ENCODE results near the gene HAAO. TPM values are rescaled to one million over a fixed set of nuclear protein-coding genes. Genes with fewer than 3 reads are reported as not detected.

Gene HAAO
- total RNA-seq, 1 donor from 2014 or later = 14.5 TPM

DNA sequence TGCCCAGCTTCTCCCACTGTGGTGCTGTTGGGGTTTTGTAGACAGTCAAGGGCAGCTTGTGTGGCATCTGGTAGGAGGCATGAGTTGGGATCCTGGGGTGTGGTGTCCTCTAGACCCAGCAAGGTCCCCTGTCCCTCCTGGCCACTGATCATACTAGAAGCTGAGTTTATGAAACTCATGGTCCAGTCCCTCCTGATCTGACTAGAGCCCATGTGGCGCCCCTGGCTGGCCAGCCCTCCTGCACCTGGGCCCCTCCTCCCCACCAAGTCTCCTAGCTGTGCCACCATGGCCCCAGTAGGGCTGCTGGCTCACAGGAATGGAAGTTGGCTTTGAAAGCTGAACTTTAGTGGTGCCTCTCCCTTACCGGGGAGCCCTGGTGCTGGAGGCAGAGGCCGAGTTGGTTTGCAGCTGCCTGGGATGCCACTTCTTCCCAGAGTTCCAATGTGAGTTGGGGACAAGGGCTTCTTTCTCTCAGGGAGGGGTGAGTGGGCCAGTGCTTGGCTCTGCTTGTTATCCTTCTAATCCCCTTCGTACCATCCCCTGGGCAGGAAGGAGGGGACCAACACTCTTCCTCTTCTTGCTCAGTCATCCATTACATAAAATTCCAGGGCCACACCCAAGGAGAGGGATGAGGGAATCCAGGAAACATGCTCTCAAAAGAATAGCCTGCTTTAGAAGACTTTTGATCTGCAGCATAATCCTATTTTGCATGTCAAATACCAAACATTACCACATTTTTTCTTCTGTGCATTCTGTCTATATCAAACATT, 37.5 kb upstream of the HAAO start:
- Mint-ChIP-seq H3K4me1 (ENCODE audit: low read depth) (peaks cover 1% of the 10 kb centered on the region), H3K9me3 (ENCODE audit: low read depth) (no peaks in the 10 kb centered on the region), H3K4me3 (ENCODE audit: low read depth) (no peak overlapping the region), H3K27me3 (peaks cover 25% of the 10 kb centered on the region), H3K36me3 (ENCODE audit: insufficient read depth) (no peaks in the 10 kb centered on the region), H3K27ac (no peak overlapping the region)
- TF ChIP-seq, protein P1, sequence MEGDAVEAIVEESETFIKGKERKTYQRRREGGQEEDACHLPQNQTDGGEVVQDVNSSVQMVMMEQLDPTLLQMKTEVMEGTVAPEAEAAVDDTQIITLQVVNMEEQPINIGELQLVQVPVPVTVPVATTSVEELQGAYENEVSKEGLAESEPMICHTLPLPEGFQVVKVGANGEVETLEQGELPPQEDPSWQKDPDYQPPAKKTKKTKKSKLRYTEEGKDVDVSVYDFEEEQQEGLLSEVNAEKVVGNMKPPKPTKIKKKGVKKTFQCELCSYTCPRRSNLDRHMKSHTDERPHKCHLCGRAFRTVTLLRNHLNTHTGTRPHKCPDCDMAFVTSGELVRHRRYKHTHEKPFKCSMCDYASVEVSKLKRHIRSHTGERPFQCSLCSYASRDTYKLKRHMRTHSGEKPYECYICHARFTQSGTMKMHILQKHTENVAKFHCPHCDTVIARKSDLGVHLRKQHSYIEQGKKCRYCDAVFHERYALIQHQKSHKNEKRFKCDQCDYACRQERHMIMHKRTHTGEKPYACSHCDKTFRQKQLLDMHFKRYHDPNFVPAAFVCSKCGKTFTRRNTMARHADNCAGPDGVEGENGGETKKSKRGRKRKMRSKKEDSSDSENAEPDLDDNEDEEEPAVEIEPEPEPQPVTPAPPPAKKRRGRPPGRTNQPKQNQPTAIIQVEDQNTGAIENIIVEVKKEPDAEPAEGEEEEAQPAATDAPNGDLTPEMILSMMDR (IDR thresholded peaks at IDR 0.05; ENCODE audit: unreplicated experiment) = no peak
- no peak for DNase-seq (ENCODE audit: low spot score, unreplicated experiment)

DNA sequence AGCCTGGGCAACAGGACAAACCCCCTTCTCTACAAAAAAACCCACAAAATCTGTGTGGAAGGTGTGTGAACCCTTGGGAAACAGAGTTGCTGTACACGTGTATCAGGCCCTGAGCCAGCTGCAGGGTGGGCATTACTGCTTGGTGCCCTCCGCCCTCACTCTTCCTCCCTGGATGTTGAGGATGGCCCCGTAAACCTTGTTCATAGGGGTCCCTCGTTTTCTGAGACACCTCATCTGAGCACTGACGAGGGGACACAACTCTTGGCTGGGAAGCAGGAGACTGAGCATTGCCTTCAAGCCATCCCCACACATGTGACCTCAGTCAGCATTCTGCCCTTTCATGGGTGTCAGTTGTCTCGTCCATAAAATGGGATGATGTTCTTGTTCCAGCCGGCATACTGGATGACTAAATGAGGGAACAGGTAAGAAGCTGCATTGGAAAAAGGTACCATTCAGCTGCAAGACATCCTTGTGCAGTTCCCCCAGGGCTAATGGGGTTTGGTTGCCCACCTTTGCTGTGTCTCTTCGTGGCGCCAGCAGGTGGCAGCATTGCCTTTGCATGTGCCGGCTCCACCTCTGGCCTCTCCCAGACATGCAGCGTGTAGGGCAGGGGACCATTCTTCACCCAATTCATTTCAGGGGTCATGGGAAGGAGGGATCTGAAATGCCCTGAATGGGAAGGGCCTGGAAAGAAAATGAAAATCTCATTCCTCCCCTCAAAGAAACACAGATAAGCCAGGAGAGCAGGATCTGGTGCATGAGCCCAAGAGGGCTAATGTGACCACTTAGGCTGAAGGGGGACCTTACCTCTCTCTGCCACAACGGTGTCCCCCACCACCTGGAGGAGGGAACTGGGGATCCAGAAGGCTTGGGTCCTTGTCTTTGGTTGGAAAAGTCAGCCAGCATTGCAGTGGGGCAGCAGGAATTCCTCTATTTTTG, 36.4 kb upstream of the HAAO start:
- DNase-seq (ENCODE audit: low spot score, unreplicated experiment) = peak; percentile 71
- Mint-ChIP-seq H3K4me3 (ENCODE audit: low read depth) (no peak overlapping the region), H3K27ac (no peak overlapping the region), H3K9me3 (ENCODE audit: low read depth) (no peaks in the 10 kb centered on the region), H3K36me3 (ENCODE audit: insufficient read depth) (no peaks in the 10 kb centered on the region), H3K27me3 (peaks cover 25% of the 10 kb centered on the region), H3K4me1 (ENCODE audit: low read depth) (peaks cover 1% of the 10 kb centered on the region)
- TF ChIP-seq, protein P1 (IDR thresholded peaks at IDR 0.05; ENCODE audit: unreplicated experiment) = peak; percentile 96

DNA sequence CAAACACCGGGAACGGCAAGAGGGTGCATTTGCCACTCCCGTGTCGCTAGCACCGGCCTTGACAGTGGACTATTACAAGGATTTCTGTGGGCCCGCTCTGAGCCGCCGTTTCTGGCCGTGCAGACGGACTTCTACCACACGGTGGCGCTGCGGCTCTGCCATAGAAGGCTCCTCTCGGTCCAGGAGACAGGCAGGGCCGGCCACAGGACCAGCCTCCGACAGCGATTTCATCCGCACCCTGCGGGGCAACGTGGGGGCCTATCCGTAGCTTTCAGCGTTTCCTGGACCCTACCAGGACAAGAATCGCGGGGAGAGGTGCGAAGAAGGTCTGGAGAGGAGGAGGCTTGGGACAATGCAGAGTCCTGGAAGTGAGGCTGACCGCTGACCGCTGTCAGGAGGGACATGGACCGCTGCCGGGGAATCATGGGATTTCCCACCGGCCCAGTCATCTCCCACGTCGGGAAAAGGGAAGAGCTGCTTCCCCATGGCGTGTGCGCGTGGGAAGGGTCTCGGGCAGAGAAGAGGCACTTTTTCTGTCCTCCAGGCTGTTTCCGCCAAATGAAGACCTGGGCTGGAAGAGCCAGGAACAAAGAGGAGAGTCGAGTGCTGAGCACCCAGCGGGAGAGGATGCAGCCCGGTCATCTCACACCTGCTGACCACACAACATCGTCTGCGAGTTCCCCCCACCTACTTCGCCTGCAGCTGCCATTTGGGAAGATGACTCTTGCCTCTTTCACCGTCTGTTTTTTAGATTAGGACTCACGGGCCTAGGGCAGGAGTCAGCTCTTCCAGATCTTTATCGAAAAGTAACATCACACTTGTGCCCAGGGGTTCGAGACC, 35.5 kb upstream of the HAAO start:
- peak; percentile 85 for DNase-seq (ENCODE audit: low spot score, unreplicated experiment)

DNA sequence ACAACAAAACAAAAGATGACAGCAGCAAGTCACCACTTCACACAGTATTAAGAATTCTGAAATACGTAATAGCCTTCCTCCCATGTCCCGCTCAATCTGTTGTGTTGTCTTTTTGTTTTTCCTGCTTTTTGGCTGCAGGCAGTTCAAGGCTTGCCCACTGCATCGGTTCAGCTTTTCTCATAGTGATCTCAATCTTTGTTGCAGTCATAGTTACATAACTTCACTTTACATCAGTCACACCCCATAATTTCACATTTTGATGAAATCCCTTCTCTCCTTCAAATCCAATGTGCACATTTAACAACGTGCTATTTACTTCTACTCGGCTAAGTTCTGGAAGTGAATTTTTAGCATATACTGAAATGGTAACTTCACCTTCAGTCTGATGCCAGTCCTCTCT, 33.8 kb upstream of the HAAO start:
- peaks cover 25% of the 10 kb centered on the region for H3K27me3 Mint-ChIP-seq
- no peaks in the 10 kb centered on the region for H3K9me3 Mint-ChIP-seq (ENCODE audit: low read depth)
- H3K27ac Mint-ChIP-seq = no peak overlapping the region
- no peak overlapping the region for H3K4me3 Mint-ChIP-seq (ENCODE audit: low read depth)
- no peak for DNase-seq (ENCODE audit: low spot score, unreplicated experiment)
- H3K36me3 Mint-ChIP-seq (ENCODE audit: insufficient read depth) = no peaks in the 10 kb centered on the region
- TF ChIP-seq, protein P1 (IDR thresholded peaks at IDR 0.05; ENCODE audit: unreplicated experiment) = no peak
- H3K4me1 Mint-ChIP-seq (ENCODE audit: low read depth) = peaks cover 1% of the 10 kb centered on the region

More for the DNA sequence above, 35.5 kb upstream of the HAAO start:
- H3K27ac Mint-ChIP-seq = no peak overlapping the region
- H3K4me3 Mint-ChIP-seq (ENCODE audit: low read depth) = peak overlapping the region; percentile 25
- peaks cover 25% of the 10 kb centered on the region for H3K27me3 Mint-ChIP-seq
- TF ChIP-seq, protein P1 (IDR thresholded peaks at IDR 0.05; ENCODE audit: unreplicated experiment) = peak; percentile 92
- peaks cover 1% of the 10 kb centered on the region for H3K4me1 Mint-ChIP-seq (ENCODE audit: low read depth)
- H3K36me3 Mint-ChIP-seq (ENCODE audit: insufficient read depth) = no peaks in the 10 kb centered on the region
- H3K9me3 Mint-ChIP-seq (ENCODE audit: low read depth) = no peaks in the 10 kb centered on the region

DNA sequence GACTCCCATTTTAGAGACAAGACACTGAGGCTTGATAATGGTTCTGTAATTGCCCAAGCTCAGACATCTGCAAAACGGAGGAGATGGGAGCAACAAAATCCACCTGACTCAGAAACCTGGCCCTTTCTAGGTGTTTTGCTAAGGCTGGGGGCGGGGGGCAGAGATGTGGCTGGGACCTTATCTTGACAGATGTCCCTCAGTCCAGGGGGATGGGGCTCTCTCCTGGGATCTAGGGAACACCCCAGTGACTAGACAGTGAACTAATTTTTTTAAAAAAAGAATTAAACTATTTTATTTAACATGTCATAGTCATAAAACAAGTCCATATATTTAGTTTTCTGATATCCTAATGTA, 32.0 kb upstream of the HAAO start:
- peaks cover 1% of the 10 kb centered on the region for H3K4me1 Mint-ChIP-seq (ENCODE audit: low read depth)
- no peak for DNase-seq (ENCODE audit: low spot score, unreplicated experiment)
- no peaks in the 10 kb centered on the region for H3K9me3 Mint-ChIP-seq (ENCODE audit: low read depth)
- H3K27me3 Mint-ChIP-seq = peaks cover 25% of the 10 kb centered on the region
- H3K27ac Mint-ChIP-seq = no peak overlapping the region
- TF ChIP-seq, protein P1 (IDR thresholded peaks at IDR 0.05; ENCODE audit: unreplicated experiment) = no peak
- H3K36me3 Mint-ChIP-seq (ENCODE audit: insufficient read depth) = no peaks in the 10 kb centered on the region
- H3K4me3 Mint-ChIP-seq (ENCODE audit: low read depth) = no peak overlapping the region

Measured in progenitor cell of endocrine pancreas (in vitro differentiated cells).